HepG2 (cell line): ENCODE measurements around the gene ANKRD17.

Experiments used
- HINFP ChIP-seq: sonication (generic); formaldehyde crosslinking; IDR thresholded peaks from 2 replicates; pipeline ENCODE4 v1.4.0; 2020; ENCODE audit warnings: low read depth, mild to moderate bottlenecking, missing genetic modification reagents
- IKZF1 ChIP-seq: fragments of 450-650 bp; IDR thresholded peaks from 2 replicates; pipeline ENCODE4 v1.7.1; 2016
- KLF16 ChIP-seq, 2 experiments: sonication (generic) in 1 of 2; formaldehyde crosslinking in 1 of 2; IDR thresholded peaks; 2 replicates each; pipeline versions ENCODE4 v1.6.1 to v1.8.0; 2016 to 2023; ENCODE audit warnings: missing genetic modification reagents in 2 of 2, missing compliant biosample characterization in 1 of 2
- MTERF4 ChIP-seq: sonication (generic); formaldehyde crosslinking; IDR thresholded peaks from 2 replicates; pipeline ENCODE4 v1.8.0; 2023; ENCODE audit warnings: mild to moderate bottlenecking, missing genetic modification reagents
- POLR2A ChIP-seq, 2 experiments: IDR thresholded peaks; 2 replicates each; pipeline ENCODE4 v1.6.1; 2011; ENCODE audit warnings: low read depth in 2 of 2, low read length in 2 of 2, mild to moderate bottlenecking in 1 of 2, moderate library complexity in 1 of 2; ENCODE audit not compliant: insufficient read depth in 1 of 2
- REXO4 ChIP-seq: sonication (generic); formaldehyde crosslinking; IDR thresholded peaks from 2 replicates; pipeline ENCODE4 v1.8.0; 2022; ENCODE audit warnings: missing genetic modification reagents, mild to moderate bottlenecking, borderline replicate concordance
- XRCC5 ChIP-seq: fragments of 200-400 bp; formaldehyde crosslinking; optimal IDR thresholded peaks from 2 replicates; pipeline ENCODE3; 2017; ENCODE audit warnings: mild to moderate bottlenecking, low read length
- ZNF619 ChIP-seq: sonication (generic); formaldehyde crosslinking; IDR thresholded peaks from 2 replicates; pipeline ENCODE4 v1.4.0; 2020; ENCODE audit warnings: mild to moderate bottlenecking, missing genetic modification reagents
- TF ChIP-seq, protein P1 (sequence below): sonication (generic); formaldehyde crosslinking; IDR thresholded peaks from 2 replicates; pipeline ENCODE4 v1.5.0; 2020; ENCODE audit warnings: mild to moderate bottlenecking, missing genetic modification reagents, moderate library complexity

- TF ChIP-seq POLR2A (IDR thresholded peaks at IDR 0.05; ENCODE audit: insufficient read depth in 1 of 2, low read depth in 2 of 2, low read length in 2 of 2): no peak
- no peak for TF ChIP-seq IKZF1
- no peak for TF ChIP-seq ZNF619 (CRISPR knock-in tag)
- TF ChIP-seq HINFP: no peak
- TF ChIP-seq MTERF4: no peak
- TF ChIP-seq XRCC5: no peak
- TF ChIP-seq, protein P1, sequence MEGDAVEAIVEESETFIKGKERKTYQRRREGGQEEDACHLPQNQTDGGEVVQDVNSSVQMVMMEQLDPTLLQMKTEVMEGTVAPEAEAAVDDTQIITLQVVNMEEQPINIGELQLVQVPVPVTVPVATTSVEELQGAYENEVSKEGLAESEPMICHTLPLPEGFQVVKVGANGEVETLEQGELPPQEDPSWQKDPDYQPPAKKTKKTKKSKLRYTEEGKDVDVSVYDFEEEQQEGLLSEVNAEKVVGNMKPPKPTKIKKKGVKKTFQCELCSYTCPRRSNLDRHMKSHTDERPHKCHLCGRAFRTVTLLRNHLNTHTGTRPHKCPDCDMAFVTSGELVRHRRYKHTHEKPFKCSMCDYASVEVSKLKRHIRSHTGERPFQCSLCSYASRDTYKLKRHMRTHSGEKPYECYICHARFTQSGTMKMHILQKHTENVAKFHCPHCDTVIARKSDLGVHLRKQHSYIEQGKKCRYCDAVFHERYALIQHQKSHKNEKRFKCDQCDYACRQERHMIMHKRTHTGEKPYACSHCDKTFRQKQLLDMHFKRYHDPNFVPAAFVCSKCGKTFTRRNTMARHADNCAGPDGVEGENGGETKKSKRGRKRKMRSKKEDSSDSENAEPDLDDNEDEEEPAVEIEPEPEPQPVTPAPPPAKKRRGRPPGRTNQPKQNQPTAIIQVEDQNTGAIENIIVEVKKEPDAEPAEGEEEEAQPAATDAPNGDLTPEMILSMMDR (CRISPR knock-in tag): no peak
- TF ChIP-seq KLF16 (CRISPR knock-in tag; IDR thresholded peaks at IDR 0.05): no peak
- no peak for TF ChIP-seq REXO4 (CRISPR knock-in tag)
Measured at GRCh38 chr4:73166212-73166611, 92.4 kb downstream of the ANKRD17 start.
